Upper lobe of left lung (tissue), 6 donors: Measurements from ENCODE around the gene C1orf122. TPM values are rescaled to one million over a fixed set of nuclear protein-coding genes. Genes with fewer than 3 reads are reported as not detected.

ENCODE experiments used
- ATAC-seq, 2 donors: fragments of 200-7000 bp; cut with Tn5 transposase; one replicate each; pipeline ENCODE4 v1.9.1; 2022; ENCODE audit warnings: mild to moderate bottlenecking in 2 of 2, moderate library complexity in 2 of 2; ENCODE audit not compliant: low FRiP score in 2 of 2
- DNase-seq, 2 donors: peaks; one replicate each; pipeline ENCODE4 v3.0.0-alpha.2; 2019 to 2020
- H3K27ac ChIP-seq, 4 donors: fragments of 200-600 bp; sonication (generic); one replicate each; pipeline ENCODE4 v1.5.1; 2016 to 2019
- H3K27me3 ChIP-seq, 4 donors: fragments of 200-600 bp; sonication (generic); one replicate each; pipeline ENCODE4 v1.5.1; 2017 to 2019
- H3K36me3 ChIP-seq, 4 donors: fragments of 200-600 bp; sonication (generic); one replicate each; pipeline ENCODE4 v1.5.1; 2016 to 2019
- H3K4me1 ChIP-seq, 4 donors: fragments of 200-600 bp; sonication (generic); one replicate each; pipeline ENCODE4 v1.5.1; 2018 to 2019
- H3K4me3 ChIP-seq, 4 donors: fragments of 200-600 bp; sonication (generic); one replicate each; pipeline ENCODE4 v1.5.1; 2017 to 2019; ENCODE audit warnings: mild to moderate bottlenecking in 2 of 4, moderate library complexity in 1 of 4
- H3K9me3 ChIP-seq, 4 donors: fragments of 200-600 bp; sonication (generic); one replicate each; pipeline ENCODE4 v1.5.1; 2018 to 2019
- CTCF ChIP-seq, 6 experiments: fragments of 450-650 bp in 4 of 6; fragments of 200-600 bp in 2 of 6; sonication (generic) in 2 of 6; IDR thresholded peaks; one replicate each; pipeline ENCODE4 v1.5.1; 2016 to 2019; ENCODE audit warnings: antibody characterized with exemption in 6 of 6
- EP300 ChIP-seq, 4 donors: sonication (generic); formaldehyde crosslinking; IDR thresholded peaks; one replicate each; pipeline ENCODE4 v1.5.1; 2017; ENCODE audit warnings: antibody characterized with exemption in 4 of 4, control low read depth in 2 of 4
- POLR2A ChIP-seq, 4 donors: fragments of 450-650 bp; IDR thresholded peaks; one replicate each; pipeline ENCODE4 v1.5.1; 2016 to 2017; ENCODE audit warnings: antibody characterized with exemption in 4 of 4, mild to moderate bottlenecking in 2 of 4
- POLR2AphosphoS5 ChIP-seq, 2 donors: sonication (generic); formaldehyde crosslinking; IDR thresholded peaks; one replicate each; pipeline ENCODE4 v1.5.1; 2017; ENCODE audit warnings: antibody characterized with exemption in 2 of 2
- WGBS, 2 donors: methylation state at CpG; one replicate each; pipeline ENCODE4 v1.1.5; 2017 to 2018; 5-methylcytosine and 5-hydroxymethylcytosine counted together
- total RNA-seq, 6 donors: library from RNA; depleted of rRNA in 4 of 6; stranded (reverse); fragments of >200 nt in 4 of 6; gene quantifications; one replicate each; pipeline versions ENCODE4 v1.1.0 to v1.2.1, GENCODE V29; 2016 to 2021
- donor health status: DM: no; HTN: no; CAD: no; lungs with moderate emphysema.
- donor health status: DM: no; HTN: yes; CAD: no; lungs with severe emphysema.

C1orf122 gene
- total RNA-seq, 6 donors from 2014 or later = 30.0 to 90.1 (median 39.9) TPM

GRCh38 chr1:37822906-37823815 lies 15.6 kb downstream of the C1orf122 start:
- no peaks in the 10 kb centered on the region for H3K9me3 ChIP-seq
- no peaks in the 10 kb centered on the region for H3K27me3 ChIP-seq
- H3K27ac ChIP-seq = no peak overlapping the region
- no peak for ATAC-seq
- no peak for TF ChIP-seq CTCF (IDR thresholded peaks at IDR 0.05)
- TF ChIP-seq POLR2AphosphoS5 (IDR thresholded peaks at IDR 0.05) = no peak
- TF ChIP-seq POLR2A (IDR thresholded peaks at IDR 0.05) = no peak
- no peak for TF ChIP-seq EP300 (IDR thresholded peaks at IDR 0.05)
- 90 to 92% methylated on average over 9 of the region's 9 CpGs for WGBS, 2 donors
- H3K36me3 ChIP-seq = peaks cover 7 to 72% (median 32%) of the 10 kb centered on the region in 4 donors
- DNase-seq = no peak
- no peak overlapping the region for H3K4me3 ChIP-seq
- peaks cover 0 to 3% (median 0%) of the 10 kb centered on the region in 4 donors for H3K4me1 ChIP-seq

GRCh38 chr1:37824001-37824400 lies 16.4 kb downstream of the C1orf122 start:
- peaks cover 10 to 72% (median 34%) of the 10 kb centered on the region in 4 donors for H3K36me3 ChIP-seq
- TF ChIP-seq CTCF (IDR thresholded peaks at IDR 0.05) (no peak), POLR2A (IDR thresholded peaks at IDR 0.05) (no peak), POLR2AphosphoS5 (IDR thresholded peaks at IDR 0.05) (no peak), EP300 (IDR thresholded peaks at IDR 0.05) (no peak)
- WGBS, 2 donors = 88 to 93% methylated on average over 2 of the region's 2 CpGs
- H3K9me3 ChIP-seq = no peaks in the 10 kb centered on the region
- no peak for ATAC-seq
- no peak overlapping the region for H3K4me3 ChIP-seq
- DNase-seq = no peak
- H3K4me1 ChIP-seq = peaks cover 0 to 3% (median 0%) of the 10 kb centered on the region in 4 donors
- H3K27ac ChIP-seq = no peak overlapping the region
- no peaks in the 10 kb centered on the region for H3K27me3 ChIP-seq

GRCh38 chr1:37825506-37825905 lies 17.9 kb downstream of the C1orf122 start:
- Histone ChIP-seq H3K36me3 (peaks cover 10 to 72% (median 31%) of the 10 kb centered on the region in 4 donors), H3K27me3 (no peaks in the 10 kb centered on the region), H3K27ac (peak overlapping the region in 1 of 4 donors; percentile 18), H3K4me1 (peaks cover 0 to 3% (median 0%) of the 10 kb centered on the region in 4 donors), H3K4me3 (no peak overlapping the region), H3K9me3 (no peaks in the 10 kb centered on the region)
- no peak for ATAC-seq
- WGBS, 2 donors = 41 to 56% methylated on average over 2 of the region's 2 CpGs
- no peak for DNase-seq
- TF ChIP-seq POLR2A (IDR thresholded peaks at IDR 0.05) (no peak), POLR2AphosphoS5 (IDR thresholded peaks at IDR 0.05) (no peak), CTCF (IDR thresholded peaks at IDR 0.05) (no peak), EP300 (IDR thresholded peaks at IDR 0.05) (no peak)

GRCh38 chr1:37828410-37829074 lies 21.0 kb downstream of the C1orf122 start:
- H3K27ac ChIP-seq = no peak overlapping the region
- no peaks in the 10 kb centered on the region for H3K9me3 ChIP-seq
- H3K27me3 ChIP-seq = no peaks in the 10 kb centered on the region
- H3K4me1 ChIP-seq = peaks cover 0 to 3% (median 0%) of the 10 kb centered on the region in 4 donors
- H3K36me3 ChIP-seq = peaks cover 6 to 72% (median 28%) of the 10 kb centered on the region in 4 donors
- WGBS, 2 donors = 95 to 97% methylated on average over 11 to 12 of the region's 12 CpGs
- DNase-seq (no peak), ATAC-seq (no peak)
- TF ChIP-seq EP300 (IDR thresholded peaks at IDR 0.05) (no peak), POLR2A (IDR thresholded peaks at IDR 0.05) (no peak), POLR2AphosphoS5 (IDR thresholded peaks at IDR 0.05) (no peak), CTCF (IDR thresholded peaks at IDR 0.05) (no peak)
- no peak overlapping the region for H3K4me3 ChIP-seq
